GM21447 (cell line): ENCODE results near the gene PACS2.
"Not testable (repeated sequence)": the region's sequence is repeated elsewhere in the genome, so short reads cannot be mapped to it uniquely, and the experiment has no call there.

Experiments used
- ATAC-seq: cut with Tn5 transposase; IDR thresholded peaks from one replicate; pipeline ENCODE4 v1.9.1; 2021; ENCODE audit not compliant: unreplicated experiment

The PACS2 gene

DNA sequence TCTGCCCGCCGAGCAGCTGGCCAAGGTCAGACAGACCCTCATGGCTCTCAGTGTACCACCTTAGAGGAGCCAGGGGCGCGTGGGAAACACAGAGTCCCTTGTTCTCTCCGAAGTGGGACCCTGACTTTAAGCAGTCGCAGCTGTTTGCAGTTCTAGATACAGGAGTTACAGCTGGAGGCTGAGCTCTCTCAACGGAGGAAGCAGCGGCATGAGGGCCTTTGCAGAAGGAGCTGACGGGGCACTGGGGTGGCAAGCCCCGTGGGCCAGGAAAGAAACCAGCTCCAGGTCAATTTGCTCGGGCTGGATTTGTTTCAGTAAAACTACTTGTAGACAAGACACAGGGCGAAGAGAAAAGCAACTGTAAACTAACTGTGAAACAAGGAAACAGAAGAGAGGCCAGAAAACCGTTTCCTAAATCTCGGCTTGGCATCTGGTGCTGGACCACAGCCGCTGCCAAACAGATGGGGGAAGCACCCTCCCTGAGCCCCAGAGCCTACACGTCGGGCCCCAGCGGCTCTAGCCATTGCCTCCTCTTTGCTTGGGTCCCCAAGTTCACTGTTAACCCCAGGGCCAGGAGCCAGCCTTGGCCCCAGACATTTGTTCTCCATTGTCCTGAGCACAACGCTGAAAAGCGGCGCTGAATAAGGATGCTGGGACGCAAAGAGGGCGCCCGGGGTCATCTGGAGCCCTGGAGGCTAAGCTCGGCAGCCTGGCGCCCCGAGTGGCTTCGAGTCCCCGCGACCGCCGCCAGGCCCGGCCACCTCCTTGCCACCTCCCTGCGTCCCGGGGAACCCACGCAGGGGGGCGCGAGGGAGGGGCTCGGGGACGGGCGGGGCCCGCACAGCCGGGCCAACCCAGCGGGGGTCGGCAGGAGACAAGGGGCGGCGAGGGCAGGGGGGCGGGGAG is 914 bp upstream of the PACS2 start:
- peak; percentile 17 for ATAC-seq

DNA sequence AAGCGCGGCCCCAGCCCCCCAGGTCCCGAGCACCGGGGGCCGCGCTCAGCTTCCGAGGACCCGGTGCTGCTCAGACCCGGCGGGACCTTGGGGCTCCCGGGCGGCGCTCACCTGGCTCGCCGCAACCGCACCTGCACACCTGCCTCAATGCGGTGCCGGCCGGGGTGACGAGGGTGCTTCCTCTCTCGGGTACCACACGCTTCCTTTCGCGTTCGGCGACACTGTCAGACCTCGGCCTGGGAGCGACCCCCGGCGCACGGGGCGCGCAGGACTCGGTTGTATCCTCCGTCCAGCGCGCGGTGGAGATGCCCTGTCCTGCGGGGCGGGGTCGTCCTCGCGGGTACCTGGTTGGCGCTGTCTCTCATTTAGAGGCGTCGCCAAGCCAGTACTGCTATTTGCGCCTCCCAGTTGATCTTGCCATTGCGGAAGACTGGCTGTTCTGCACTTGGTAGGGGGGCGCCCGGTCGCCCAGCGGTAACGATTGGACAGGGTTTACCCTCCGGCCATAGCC is 718 bp downstream of the PACS2 start:
- no peak for ATAC-seq

- ATAC-seq, result no peak
Observed at GRCh38 chr14:105315941-105316576, 1.5 kb downstream of the PACS2 start.

DNA sequence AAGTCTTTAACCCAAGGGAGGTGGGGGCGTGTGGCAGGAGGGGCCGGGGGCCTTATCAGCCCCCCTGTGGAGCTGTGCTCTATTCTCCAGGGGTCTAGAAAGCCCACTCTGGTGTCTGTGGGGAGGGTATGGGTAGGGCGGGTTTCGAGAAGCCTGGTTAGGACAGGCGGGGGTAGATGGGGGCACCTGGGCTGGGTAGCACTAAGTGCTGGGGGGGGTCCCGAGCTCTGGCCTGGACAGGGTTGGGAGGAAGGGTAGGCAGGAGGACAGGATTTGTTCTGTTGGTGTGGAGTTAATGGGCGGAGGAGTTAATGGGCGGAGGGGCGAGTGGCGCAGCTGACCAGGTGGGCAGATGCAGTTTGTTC is 2.0 kb downstream of the PACS2 start:
- no peak for ATAC-seq

- no peak for ATAC-seq
Observed at GRCh38 chr14:105316968-105317510, 2.5 kb downstream of the PACS2 start.

DNA sequence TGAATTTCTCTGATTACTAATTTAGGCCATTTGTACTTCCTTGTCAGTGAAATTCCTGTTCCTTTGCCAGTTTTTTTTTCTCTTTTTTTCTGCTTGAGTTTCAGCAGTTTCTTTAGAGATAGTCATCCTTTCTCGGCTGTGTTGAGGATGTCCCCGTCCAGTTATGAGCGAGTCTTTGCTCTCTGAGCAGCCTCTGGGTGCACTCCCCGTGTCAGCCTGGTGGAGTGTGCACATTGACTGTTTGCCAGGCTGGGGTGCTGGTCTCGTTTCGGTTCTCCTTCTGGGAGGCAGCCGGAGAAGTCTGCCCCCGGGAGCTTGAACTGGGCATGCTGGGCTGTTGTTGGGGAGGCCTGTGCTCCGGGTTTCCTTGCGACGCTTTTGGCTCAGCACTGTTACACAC is 3.0 kb downstream of the PACS2 start:
- ATAC-seq, result no peak

DNA sequence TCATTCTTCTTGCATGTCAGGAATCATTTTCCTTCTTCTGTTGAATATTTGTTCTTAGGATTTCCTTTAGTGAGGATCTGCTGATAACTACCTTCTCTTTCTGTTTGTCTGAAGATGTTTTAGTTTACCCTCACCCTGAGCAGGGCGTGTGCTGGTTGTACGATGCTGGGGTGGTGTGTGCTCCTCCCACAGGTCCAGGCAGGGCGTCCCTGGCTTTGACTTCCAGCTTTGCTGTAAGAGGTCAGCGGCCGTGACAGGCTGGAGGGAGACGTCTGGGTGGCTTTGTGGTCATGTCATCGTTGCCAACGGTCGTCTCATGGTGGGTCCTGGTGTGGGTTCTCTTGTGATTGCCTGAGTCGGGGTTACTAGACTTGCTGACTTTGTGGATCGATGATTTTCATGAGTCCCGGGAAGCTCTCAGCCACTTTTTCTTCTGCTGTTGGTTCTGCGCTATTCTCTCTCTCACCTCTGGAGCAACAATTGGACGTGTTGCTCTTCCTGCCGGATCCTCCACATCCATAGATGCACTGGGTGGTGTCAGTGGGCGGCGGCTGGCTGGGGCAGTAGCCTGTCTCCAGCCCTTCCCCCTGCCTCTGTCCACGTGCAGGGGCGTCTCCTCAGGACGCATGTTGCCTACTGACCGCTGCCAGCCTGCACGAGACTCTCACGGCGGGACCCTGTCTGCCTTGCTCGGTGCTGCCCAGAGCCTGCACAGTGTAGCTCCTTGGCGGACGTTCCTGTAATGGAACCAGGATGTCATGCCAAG is 8.4 kb downstream of the PACS2 start:
- no peak for ATAC-seq

- ATAC-seq, result no peak
Observed at GRCh38 chr14:105323663-105324062, 9.1 kb downstream of the PACS2 start.

GRCh38 chr14:105324080-105324778 is 9.7 kb downstream of the PACS2 start:
- ATAC-seq, result no peak

DNA sequence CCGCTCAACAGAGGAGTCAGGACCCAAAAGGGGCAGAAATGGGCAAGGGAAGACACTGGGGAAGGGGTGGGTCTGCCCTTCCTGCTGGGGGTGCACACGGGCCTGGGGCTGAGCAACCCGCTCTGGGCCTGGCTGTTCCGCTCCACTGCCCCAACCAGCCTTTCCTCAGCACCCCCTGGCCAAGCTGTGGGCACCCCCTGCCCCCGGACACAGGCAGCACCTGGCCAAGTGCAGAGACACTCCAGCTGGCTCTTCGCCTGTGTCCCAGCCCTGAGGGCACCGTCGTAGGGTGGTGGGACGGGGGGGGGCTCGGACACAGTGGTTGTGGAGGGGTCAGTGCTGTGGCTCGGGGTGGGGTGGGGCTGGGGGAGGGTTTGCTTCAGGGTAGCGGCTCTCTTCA is 10.3 kb downstream of the PACS2 start:
- ATAC-seq, result no peak

- ATAC-seq, result no peak
Observed at GRCh38 chr14:105325303-105325702, 10.8 kb downstream of the PACS2 start.

DNA sequence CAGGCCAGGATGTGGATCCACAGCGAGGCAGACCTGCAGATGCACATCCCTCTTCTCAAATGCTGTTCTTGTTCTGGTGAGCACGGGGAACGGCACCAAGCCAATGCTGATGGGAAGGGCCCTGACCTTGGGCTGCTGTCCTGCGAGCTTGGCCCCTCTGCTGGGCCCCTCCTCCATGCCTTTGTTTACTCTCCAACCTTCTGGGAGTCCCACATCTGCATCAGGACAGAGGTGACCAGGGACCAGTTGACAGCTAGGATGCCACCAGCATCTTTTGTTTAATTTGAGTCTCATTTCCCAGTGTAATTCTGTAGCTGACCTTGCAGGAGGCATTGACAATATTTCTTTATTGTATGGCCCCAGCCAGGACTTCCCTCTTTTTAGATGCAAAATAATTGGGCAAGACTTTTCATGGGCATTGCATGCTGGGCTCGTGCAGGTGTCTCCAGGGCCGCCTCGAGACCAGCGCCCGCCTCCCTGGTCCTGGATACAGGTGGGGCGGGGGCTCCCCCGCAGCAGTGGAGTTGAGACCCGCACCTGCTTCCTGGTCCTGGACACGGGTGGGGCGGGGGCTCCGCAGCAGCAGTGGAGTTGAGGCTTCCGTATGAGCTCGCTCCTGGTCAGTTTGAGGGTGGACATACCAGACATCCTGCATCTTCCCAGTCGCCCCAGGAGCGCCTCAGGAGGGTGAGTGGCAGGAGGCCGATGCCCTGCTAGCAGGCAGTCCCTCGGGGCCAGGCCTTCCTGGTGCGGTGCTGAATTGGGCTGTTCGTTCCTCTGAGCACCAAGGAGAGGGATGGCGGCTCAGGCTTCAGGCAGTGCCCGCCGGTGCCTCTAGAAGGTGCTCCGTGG is 11.4 kb downstream of the PACS2 start:
- ATAC-seq, result no peak

- no peak for ATAC-seq
Observed at GRCh38 chr14:105326568-105326867, 12.0 kb downstream of the PACS2 start.

DNA sequence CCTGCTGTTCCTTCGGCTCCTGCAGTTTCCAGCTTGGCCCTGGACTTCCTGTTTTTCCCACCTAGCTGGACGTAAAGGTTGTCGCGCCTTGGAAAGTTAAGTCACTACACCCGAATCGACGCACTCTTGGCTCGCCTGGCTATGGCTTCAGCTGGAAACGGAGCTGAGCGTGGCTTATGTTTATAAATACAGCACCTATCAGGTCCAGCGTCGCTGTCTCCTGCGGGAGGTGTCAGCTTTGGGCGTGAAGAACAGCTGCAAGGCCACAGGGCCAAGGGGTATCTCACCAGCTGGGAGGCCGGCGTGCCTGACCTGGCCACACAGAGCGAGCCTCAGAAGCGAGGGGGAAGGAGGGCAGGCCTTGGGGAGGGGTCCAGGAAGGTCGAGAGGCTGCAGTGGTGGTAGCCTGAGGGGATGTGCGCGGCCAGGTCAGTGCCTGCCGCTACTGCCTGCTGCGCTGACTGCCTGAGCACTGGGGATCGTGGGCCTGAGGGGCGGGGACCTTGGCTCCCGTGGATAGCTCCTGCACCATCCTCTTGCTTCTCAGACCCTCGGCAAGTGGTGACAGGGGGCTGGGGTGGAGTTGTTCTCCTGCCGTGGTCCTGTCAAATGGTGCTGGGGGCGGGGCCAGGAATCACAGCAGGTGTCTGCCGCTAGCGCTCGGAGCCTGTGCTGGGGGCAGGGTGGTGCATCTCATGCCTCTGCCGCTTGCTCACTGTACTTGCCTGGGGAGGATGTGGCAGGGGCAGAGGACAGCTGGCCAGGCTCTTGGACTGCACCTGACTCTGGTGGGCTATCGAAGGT is 12.5 kb downstream of the PACS2 start:
- ATAC-seq, result no peak

- ATAC-seq, result not testable (repeated sequence)
Observed at GRCh38 chr14:105327695-105328045, 13.1 kb downstream of the PACS2 start.

DNA sequence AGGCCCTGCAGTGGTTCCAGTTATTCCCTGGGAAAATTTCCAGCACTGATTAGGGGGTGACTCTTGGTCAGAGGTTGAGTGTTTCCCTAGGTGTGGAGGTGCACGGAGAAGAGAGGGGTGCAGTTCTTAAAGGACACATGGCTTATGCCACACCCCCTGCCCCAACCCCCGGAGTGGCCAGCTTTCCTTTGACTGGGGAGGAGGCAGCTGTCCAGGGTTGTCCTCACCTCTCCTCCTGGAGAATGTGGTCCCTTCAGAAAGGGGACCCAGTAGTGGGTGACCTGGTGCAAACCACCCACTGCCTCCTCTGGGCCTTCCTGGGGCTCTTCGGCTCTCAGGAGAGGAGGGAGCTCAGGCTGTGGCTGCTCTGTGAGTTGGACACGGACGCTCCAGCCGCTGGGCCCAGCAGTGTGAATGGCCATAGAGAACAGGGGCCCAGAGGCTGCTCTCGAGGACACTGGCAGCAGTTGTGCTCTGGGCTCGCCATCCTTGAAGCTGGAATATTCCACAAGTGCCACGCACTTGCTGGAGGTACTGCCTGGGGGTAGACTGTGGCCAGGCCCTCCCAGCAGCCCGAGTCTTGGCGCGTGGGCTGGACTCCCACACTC is 13.6 kb downstream of the PACS2 start:
- no peak for ATAC-seq

DNA sequence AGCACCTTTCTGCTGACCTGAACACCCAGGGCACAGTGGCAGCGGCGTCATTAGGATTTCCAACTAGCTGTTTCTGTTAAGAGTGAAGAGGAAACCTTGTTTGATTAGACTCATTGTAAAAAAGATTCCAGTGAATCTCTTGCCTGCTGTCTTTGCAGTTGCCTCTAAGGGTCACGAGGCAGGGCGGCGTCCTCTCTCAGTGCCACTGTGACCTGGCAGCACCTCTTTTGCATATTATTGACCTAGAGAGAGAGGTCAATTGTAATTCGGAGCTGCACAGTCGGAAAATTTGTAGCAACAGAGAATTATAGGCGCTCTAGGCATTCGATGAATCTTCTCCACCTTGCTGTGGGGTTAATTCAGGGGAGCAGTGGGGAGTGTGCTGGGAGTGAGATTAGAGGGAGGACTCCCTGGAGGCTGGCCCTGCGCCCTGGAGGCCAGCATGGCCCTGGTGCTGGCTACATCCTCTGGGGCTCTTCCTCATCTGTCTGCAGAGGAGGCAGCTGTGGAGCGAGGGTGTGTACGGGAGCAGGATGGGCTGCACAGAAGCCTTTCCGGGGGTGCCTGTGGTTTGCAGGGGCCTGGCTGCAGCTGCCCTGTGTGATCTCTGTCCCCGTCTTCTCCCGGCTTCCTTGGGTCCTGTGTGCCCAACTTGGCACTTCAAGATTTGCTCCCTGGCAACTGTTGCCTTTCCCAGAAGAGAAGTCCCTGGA is 14.3 kb downstream of the PACS2 start:
- no peak for ATAC-seq
